Neuron (in vitro differentiated cells): ENCODE measurements around the gene RXFP2.

Experiments
- H2AFZ ChIP-seq: one replicate; pipeline ENCODE4 v1.6.1; 2013; ENCODE audit warnings: low read depth, mild to moderate bottlenecking, inconsistent platforms, low read length, moderate library complexity
- H3K27me3 ChIP-seq: one replicate; pipeline ENCODE4 v1.6.1; 2013; ENCODE audit warnings: low read length; ENCODE audit not compliant: insufficient read depth
- H3K36me3 ChIP-seq: one replicate; pipeline ENCODE4 v1.6.1; 2013; ENCODE audit warnings: low read length; ENCODE audit not compliant: insufficient read depth
- H3K4me1 ChIP-seq: one replicate; pipeline ENCODE4 v1.6.1; 2013; ENCODE audit warnings: low read length; ENCODE audit not compliant: insufficient read depth
- H3K4me3 ChIP-seq: 2 replicates; pipeline ENCODE4 v1.5.1; 2013; ENCODE audit warnings: mild to moderate bottlenecking, low read length, moderate library complexity
- H3K9me3 ChIP-seq: one replicate; pipeline ENCODE4 v1.6.1; 2013; ENCODE audit warnings: low read length

RXFP2 gene

GRCh38 chr13:31814536-31814935 lies 75.2 kb downstream of the RXFP2 start:
- no peak overlapping the region for H2AFZ ChIP-seq
- H3K36me3 ChIP-seq: no peaks in the 10 kb centered on the region

GRCh38 chr13:31815361-31816144 lies 76.2 kb downstream of the RXFP2 start:
- Histone ChIP-seq H3K4me1 (peaks cover 3% of the 10 kb centered on the region), H3K4me3 (no peak overlapping the region), H2AFZ (no peak overlapping the region), H3K36me3 (no peaks in the 10 kb centered on the region), H3K27me3 (no peaks in the 10 kb centered on the region), H3K9me3 (peaks cover 2% of the 10 kb centered on the region)

More at GRCh38 chr13:31814536-31814935, 75.2 kb downstream of the RXFP2 start:
- Histone ChIP-seq H3K4me3 (no peak overlapping the region), H3K4me1 (peaks cover 3% of the 10 kb centered on the region), H3K27me3 (no peaks in the 10 kb centered on the region), H3K9me3 (peaks cover 2% of the 10 kb centered on the region)

- H2AFZ ChIP-seq: no peak overlapping the region
- no peak overlapping the region for H3K4me3 ChIP-seq
- H3K36me3 ChIP-seq: no peaks in the 10 kb centered on the region
- no peaks in the 10 kb centered on the region for H3K27me3 ChIP-seq
- no peaks in the 10 kb centered on the region for H3K4me1 ChIP-seq
- H3K9me3 ChIP-seq: peaks cover 2% of the 10 kb centered on the region
Measured at GRCh38 chr13:31818236-31818635, 78.9 kb downstream of the RXFP2 start.

GRCh38 chr13:31824705-31825517 lies 85.6 kb downstream of the RXFP2 start:
- Histone ChIP-seq H3K4me3 (no peak overlapping the region), H2AFZ (no peak overlapping the region), H3K4me1 (no peaks in the 10 kb centered on the region), H3K9me3 (no peaks in the 10 kb centered on the region), H3K36me3 (no peaks in the 10 kb centered on the region), H3K27me3 (no peaks in the 10 kb centered on the region)

GRCh38 chr13:31826521-31826920 lies 87.2 kb downstream of the RXFP2 start:
- Histone ChIP-seq H3K36me3 (no peaks in the 10 kb centered on the region), H3K4me1 (no peaks in the 10 kb centered on the region), H3K27me3 (no peaks in the 10 kb centered on the region), H3K9me3 (no peaks in the 10 kb centered on the region), H3K4me3 (no peak overlapping the region), H2AFZ (no peak overlapping the region)

- Histone ChIP-seq H3K36me3 (no peaks in the 10 kb centered on the region), H3K4me1 (no peaks in the 10 kb centered on the region), H3K27me3 (no peaks in the 10 kb centered on the region), H3K4me3 (no peak overlapping the region), H3K9me3 (no peaks in the 10 kb centered on the region), H2AFZ (no peak overlapping the region)
Measured at GRCh38 chr13:31827707-31828106, 88.4 kb downstream of the RXFP2 start.

GRCh38 chr13:31835932-31836331 lies 96.6 kb downstream of the RXFP2 start:
- no peak overlapping the region for H2AFZ ChIP-seq
- no peaks in the 10 kb centered on the region for H3K36me3 ChIP-seq
- H3K4me3 ChIP-seq: no peak overlapping the region
- no peaks in the 10 kb centered on the region for H3K4me1 ChIP-seq
- H3K9me3 ChIP-seq: no peaks in the 10 kb centered on the region
- no peaks in the 10 kb centered on the region for H3K27me3 ChIP-seq

- Histone ChIP-seq H3K27me3 (peaks cover 14% of the 10 kb centered on the region), H2AFZ (no peak overlapping the region), H3K36me3 (no peaks in the 10 kb centered on the region), H3K4me3 (no peak overlapping the region), H3K4me1 (peaks cover 7% of the 10 kb centered on the region), H3K9me3 (no peaks in the 10 kb centered on the region)
Measured at GRCh38 chr13:31843044-31843443, 103.7 kb downstream of the RXFP2 start.

- Histone ChIP-seq H3K4me1 (peaks cover 7% of the 10 kb centered on the region), H3K4me3 (peak overlapping the region; percentile 73), H3K27me3 (peaks cover 24% of the 10 kb centered on the region), H3K36me3 (no peaks in the 10 kb centered on the region), H3K9me3 (no peaks in the 10 kb centered on the region), H2AFZ (peak overlapping the region; percentile 99)
Measured at GRCh38 chr13:31846182-31846938, 107.0 kb downstream of the RXFP2 start.

- Histone ChIP-seq H3K36me3 (no peaks in the 10 kb centered on the region), H3K9me3 (no peaks in the 10 kb centered on the region), H3K27me3 (peaks cover 24% of the 10 kb centered on the region), H3K4me1 (peaks cover 7% of the 10 kb centered on the region), H3K4me3 (peak overlapping the region; percentile 73), H2AFZ (peak overlapping the region; percentile 65)
Measured at GRCh38 chr13:31846961-31847752, 107.8 kb downstream of the RXFP2 start.

- no peaks in the 10 kb centered on the region for H3K9me3 ChIP-seq
- peaks cover 24% of the 10 kb centered on the region for H3K27me3 ChIP-seq
- no peak overlapping the region for H3K4me3 ChIP-seq
- H3K4me1 ChIP-seq: peaks cover 7% of the 10 kb centered on the region
- no peak overlapping the region for H2AFZ ChIP-seq
- no peaks in the 10 kb centered on the region for H3K36me3 ChIP-seq
Measured at GRCh38 chr13:31848621-31849020, 109.3 kb downstream of the RXFP2 start.

- H3K36me3 ChIP-seq: no peaks in the 10 kb centered on the region
- H3K9me3 ChIP-seq: no peaks in the 10 kb centered on the region
- H3K4me1 ChIP-seq: peaks cover 7% of the 10 kb centered on the region
- H2AFZ ChIP-seq: no peak overlapping the region
- no peak overlapping the region for H3K4me3 ChIP-seq
- peaks cover 24% of the 10 kb centered on the region for H3K27me3 ChIP-seq
Measured at GRCh38 chr13:31849206-31849605, 109.9 kb downstream of the RXFP2 start.
